Cardiac fibroblast (primary cell): ENCODE data around the gene FGF14.
"Not testable (repeated sequence)": the region's sequence is repeated elsewhere in the genome, so short reads cannot be mapped to it uniquely, and the experiment has no call there.

Source experiments
- DNase-seq, 2 donors: peaks; one replicate each; pipeline versions ENCODE4 v3.0.0 to v3.0.0-alpha.2; 2010; ENCODE audit warnings: low read depth in 2 of 2
- H3K4me3 ChIP-seq, 2 donors: replicated peaks in 1 of 2; 1 replicate in 1 of 2; 2 replicates in 1 of 2; pipeline ENCODE4 v1.5.1; 2011; ENCODE audit warnings: low read depth in 2 of 2, low read length in 2 of 2, mild to moderate bottlenecking in 2 of 2, moderate library complexity in 1 of 2
- CTCF ChIP-seq: IDR thresholded peaks from one replicate; pipeline ENCODE4 v1.5.1; 2011; ENCODE audit warnings: low read depth, mild to moderate bottlenecking, low read length, inconsistent platforms

The FGF14 gene

DNA sequence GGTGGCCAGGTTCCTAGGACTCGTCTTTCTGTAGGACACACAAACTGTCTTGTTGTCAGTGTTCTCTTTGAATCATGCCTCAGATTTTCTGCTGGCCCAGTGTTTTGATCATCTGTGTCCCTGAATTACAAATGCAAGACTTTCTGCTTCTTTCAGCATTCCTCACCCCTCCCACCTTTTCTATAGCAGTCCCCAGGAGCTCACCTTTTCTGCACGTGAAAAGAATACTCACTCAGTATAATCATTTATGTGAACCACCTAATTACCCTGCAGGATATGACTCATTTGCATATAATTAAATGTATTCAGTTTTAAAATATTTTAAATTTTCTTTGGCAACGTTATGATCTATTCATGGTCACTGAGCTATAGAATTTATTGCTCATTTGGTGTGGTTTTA is 560.1 kb downstream of the FGF14 start:
- no peak for DNase-seq
- no peak overlapping the region for H3K4me3 ChIP-seq
- no peak for TF ChIP-seq CTCF

DNA sequence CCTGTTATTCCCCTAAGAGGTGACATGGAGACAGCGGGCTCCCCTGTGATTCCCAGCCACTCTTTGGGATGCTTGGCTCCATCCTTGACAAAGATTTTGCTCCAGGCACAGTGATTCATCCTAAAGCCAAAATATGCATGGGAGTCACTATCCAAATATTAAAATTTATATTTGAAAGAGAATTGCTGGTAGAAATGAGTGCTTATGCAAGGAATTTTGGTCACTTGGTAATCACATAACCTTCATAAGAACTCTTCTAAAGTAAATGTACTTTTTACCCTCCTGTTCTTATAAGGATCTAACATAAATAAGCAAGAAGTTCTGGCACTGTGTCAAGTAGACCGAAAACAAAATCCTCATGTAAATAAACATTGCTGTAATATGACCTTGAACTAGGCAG is 563.5 kb downstream of the FGF14 start:
- DNase-seq, result peak; percentile 1 to 11
- TF ChIP-seq CTCF, result no peak
- no peak overlapping the region for H3K4me3 ChIP-seq

- H3K4me3 ChIP-seq, DNase-seq: not testable (repeated sequence)
These were observed 564.1 kb downstream of the FGF14 start for GRCh38 chr13:101837778-101838177.

- no peak for DNase-seq
- TF ChIP-seq CTCF, result no peak
- H3K4me3 ChIP-seq, result no peak overlapping the region
These were observed 564.6 kb downstream of the FGF14 start for GRCh38 chr13:101837288-101837687.

DNA sequence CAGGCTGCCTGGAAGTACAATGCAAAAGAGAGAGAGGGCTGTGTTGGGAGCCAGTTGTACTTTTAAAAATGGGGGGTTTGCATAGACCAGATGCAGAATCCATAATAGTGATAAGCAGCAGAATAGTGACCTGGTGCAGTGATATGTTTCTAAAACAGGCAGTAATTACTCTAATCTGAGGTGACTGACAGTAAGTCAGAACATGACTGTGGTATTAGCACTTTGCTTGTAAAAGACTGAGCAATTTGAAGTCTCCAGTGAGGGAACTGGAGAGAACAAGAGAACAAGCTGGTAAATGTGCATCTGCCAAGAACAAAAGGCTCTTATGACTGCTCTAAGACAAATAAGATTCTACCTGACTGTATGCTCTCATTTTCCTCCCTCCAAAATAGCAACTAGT is 565.9 kb downstream of the FGF14 start:
- no peak for DNase-seq
- H3K4me3 ChIP-seq, result no peak overlapping the region
- no peak for TF ChIP-seq CTCF

DNA sequence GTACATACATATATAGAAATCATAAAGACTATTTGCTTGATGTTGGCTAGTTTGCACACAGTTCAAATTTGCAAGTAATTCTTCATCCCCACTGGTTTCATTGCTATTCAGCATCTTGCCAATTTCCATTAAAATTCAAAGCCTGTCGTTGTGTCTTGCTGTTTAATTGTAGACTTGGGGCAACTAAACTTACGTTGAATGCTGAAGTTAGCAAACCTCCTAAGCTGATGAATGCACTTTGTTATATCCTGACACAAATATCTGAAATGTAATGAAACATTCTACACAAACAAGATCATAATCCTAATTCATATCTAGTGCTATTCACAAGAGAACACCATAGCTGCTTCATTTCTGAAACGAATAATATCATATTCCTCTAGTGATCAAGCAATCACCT is 568.2 kb downstream of the FGF14 start:
- TF ChIP-seq CTCF, result no peak
- no peak for DNase-seq
- H3K4me3 ChIP-seq, result no peak overlapping the region

DNA sequence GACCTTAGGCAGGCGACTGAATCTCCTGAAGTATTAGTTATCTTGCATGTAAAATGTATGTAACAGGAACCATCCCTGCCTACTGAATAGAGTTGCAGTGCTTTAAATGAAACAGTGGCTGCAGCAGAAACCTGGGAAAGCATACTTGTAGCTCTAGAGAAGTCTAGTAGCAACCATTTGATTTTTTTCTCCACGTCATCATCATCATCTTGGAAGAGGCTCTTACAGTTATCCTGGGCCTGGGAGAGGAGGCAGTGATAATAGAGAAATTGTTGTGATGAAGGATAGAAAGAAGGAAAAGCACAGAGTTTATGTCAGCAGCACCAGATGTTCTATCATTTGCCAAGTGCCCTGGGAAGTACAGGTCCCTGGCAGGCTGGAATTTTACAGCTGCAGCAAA is 571.8 kb downstream of the FGF14 start:
- TF ChIP-seq CTCF, result no peak
- H3K4me3 ChIP-seq, result no peak overlapping the region
- DNase-seq, result no peak
